Liver (tissue), 9 donors: Measurements from ENCODE around the gene ALDH16A1. TPM values are rescaled to one million over a fixed set of nuclear protein-coding genes. Genes with fewer than 3 reads are reported as not detected.

ENCODE experiments used
- DNase-seq: peaks from one replicate; pipeline ENCODE4 v3.0.0-alpha.2; 2017; ENCODE audit warnings: low spot score
- H3K27ac ChIP-seq, 2 donors: one replicate each; pipeline ENCODE4 v1.7.0; 2013; ENCODE audit warnings: inconsistent platforms in 2 of 2, low read length in 2 of 2, control low read depth in 1 of 2, low read depth in 1 of 2, mild to moderate bottlenecking in 1 of 2
- H3K27me3 ChIP-seq, 4 donors: one replicate each; pipeline versions ENCODE4 v1.6.1 to v1.7.0; 2013; ENCODE audit warnings: low read length in 3 of 4, inconsistent platforms in 1 of 4, mild to moderate bottlenecking in 1 of 4, moderate library complexity in 1 of 4; ENCODE audit not compliant: control insufficient read depth in 4 of 4, insufficient read depth in 4 of 4
- H3K36me3 ChIP-seq, 4 donors: one replicate each; pipeline versions ENCODE4 v1.6.1 to v1.7.0; 2013; ENCODE audit warnings: low read length in 3 of 4, mild to moderate bottlenecking in 3 of 4, low read depth in 1 of 4, moderate library complexity in 1 of 4; ENCODE audit not compliant: control insufficient read depth in 4 of 4, insufficient read depth in 3 of 4
- H3K4me1 ChIP-seq, 4 donors: one replicate each; pipeline versions ENCODE4 v1.6.1 to v1.7.0; 2013; ENCODE audit warnings: low read length in 3 of 4, mild to moderate bottlenecking in 3 of 4, moderate library complexity in 1 of 4; ENCODE audit not compliant: control insufficient read depth in 4 of 4, insufficient read depth in 4 of 4
- H3K4me3 ChIP-seq, 3 donors: one replicate each; pipeline versions ENCODE4 v1.6.1 to v1.7.0; 2013; ENCODE audit warnings: low read length in 3 of 3, control low read depth in 1 of 3, low read depth in 1 of 3, mild to moderate bottlenecking in 1 of 3
- H3K9ac ChIP-seq, 2 donors: one replicate each; pipeline ENCODE4 v1.7.0; 2013; ENCODE audit warnings: low read length in 2 of 2, mild to moderate bottlenecking in 2 of 2, moderate library complexity in 2 of 2, control low read depth in 1 of 2, low read depth in 1 of 2
- H3K9me3 ChIP-seq, 4 donors: one replicate each; pipeline versions ENCODE4 v1.6.1 to v1.7.0; 2013; ENCODE audit warnings: low read length in 3 of 4; ENCODE audit not compliant: control insufficient read depth in 4 of 4
- EGR1 ChIP-seq, 2 donors: IDR thresholded peaks; 2 replicates each; pipeline ENCODE4 v1.6.1; 2016 to 2018; ENCODE audit warnings: antibody characterized with exemption in 2 of 2, low read depth in 2 of 2
- FOXA1 ChIP-seq: IDR thresholded peaks from 2 replicates; pipeline ENCODE4 v1.6.1; 2016; ENCODE audit warnings: antibody characterized with exemption
- FOXA2 ChIP-seq: IDR thresholded peaks from 2 replicates; pipeline ENCODE4 v1.6.1; 2016; ENCODE audit warnings: antibody characterized with exemption
- GABPA ChIP-seq, 2 donors: IDR thresholded peaks in 1 of 2; conservative IDR thresholded peaks in 1 of 2; 2 replicates each; pipeline ENCODE4 v1.6.1; 2016; ENCODE audit warnings: antibody characterized with exemption in 2 of 2, mild to moderate bottlenecking in 1 of 2, moderate library complexity in 1 of 2
- HNF4A ChIP-seq, 2 donors: conservative IDR thresholded peaks; 2 replicates each; pipeline ENCODE4 v1.6.1; 2016; ENCODE audit warnings: antibody characterized with exemption in 2 of 2, mild to moderate bottlenecking in 2 of 2
- HNF4G ChIP-seq: IDR thresholded peaks from 2 replicates; pipeline ENCODE4 v1.6.1; 2016; ENCODE audit warnings: antibody characterized with exemption
- JUND ChIP-seq, 2 donors: IDR thresholded peaks; 2 replicates each; pipeline ENCODE4 v1.6.1; 2016; ENCODE audit warnings: antibody characterized with exemption in 2 of 2
- MAX ChIP-seq: IDR thresholded peaks from 2 replicates; pipeline ENCODE4 v1.6.1; 2016; ENCODE audit warnings: antibody characterized with exemption
- NR2F2 ChIP-seq: IDR thresholded peaks from 2 replicates; pipeline ENCODE4 v1.6.1; 2016; ENCODE audit warnings: antibody characterized with exemption
- RAD21 ChIP-seq, 2 donors: IDR thresholded peaks; 2 replicates each; pipeline ENCODE4 v1.6.1; 2016; ENCODE audit warnings: antibody characterized with exemption in 2 of 2, mild to moderate bottlenecking in 2 of 2
- REST ChIP-seq: IDR thresholded peaks from 2 replicates; pipeline ENCODE4 v1.6.1; 2016; ENCODE audit warnings: antibody characterized with exemption, mild to moderate bottlenecking
- RXRA ChIP-seq, 2 donors: IDR thresholded peaks; 2 replicates each; pipeline ENCODE4 v1.6.1; 2017 to 2018; ENCODE audit warnings: antibody characterized with exemption in 2 of 2, mild to moderate bottlenecking in 1 of 2
- SP1 ChIP-seq: IDR thresholded peaks from 2 replicates; pipeline ENCODE4 v1.6.1; 2018; ENCODE audit warnings: antibody characterized with exemption, mild to moderate bottlenecking
- TAF1 ChIP-seq: conservative IDR thresholded peaks from 2 replicates; pipeline ENCODE4 v1.6.1; 2016; ENCODE audit warnings: antibody characterized with exemption, mild to moderate bottlenecking
- YY1 ChIP-seq: IDR thresholded peaks from 2 replicates; pipeline ENCODE4 v1.6.1; 2016; ENCODE audit warnings: antibody characterized with exemption, mild to moderate bottlenecking
- WGBS: extraction: QIAGEN DNeasy Blood & Tissue Kit; methylation state at CpG from one replicate; pipeline ENCODE4 v1.1.7; 2013; 5-methylcytosine and 5-hydroxymethylcytosine counted together
- polyA plus RNA-seq, 2 donors: library from polyadenylated mRNA; stranded (reverse) in 1 of 2; unstranded in 1 of 2; fragments of 200-250 nt in 1 of 2; fragments of >200 nt in 1 of 2; fragmentation: Nextera tagmentation in 1 of 2; extraction: Ambion mirVana in 1 of 2; gene quantifications; one replicate each; pipeline versions ENCODE4 v1.2.1 to v1.2.3, GENCODE V29; 2013 to 2015
- total RNA-seq, 2 donors: library from RNA; depleted of rRNA; stranded (reverse); fragments of >200 nt; gene quantifications; one replicate each; pipeline ENCODE4 v1.2.3, GENCODE V29; 2014
- TF ChIP-seq, protein P1 (sequence below): IDR thresholded peaks from 2 replicates; pipeline ENCODE4 v1.6.1; 2016; ENCODE audit warnings: antibody characterized with exemption
- TF ChIP-seq, protein P2 (sequence below): fragments of 150-350 bp; IDR thresholded peaks from 2 replicates; pipeline ENCODE4 v1.5.1; 2017; ENCODE audit warnings: improper control_type of control experiment, low read depth, low read length; ENCODE audit not compliant: missing input control
- donor health status: healthy.
- donor health status: healthy.
- donor health status: healthy.
- donor health status: healthy.
- donor health status: healthy.

Gene ALDH16A1
- total and polyA plus RNA-seq, 4 donors: 5.2 to 35.8 (median 21.5) TPM

- H3K9me3 ChIP-seq: no peaks in the 10 kb centered on the region
- H3K36me3 ChIP-seq: peaks cover 0 to 11% (median 7%) of the 10 kb centered on the region in 4 donors
- H3K9ac ChIP-seq: peak overlapping the region in 1 of 2 donors; percentile 48
- H3K27ac ChIP-seq: no peak overlapping the region
- no peaks in the 10 kb centered on the region for H3K27me3 ChIP-seq
- TF ChIP-seq GABPA (IDR thresholded peaks at IDR 0.05 in 1 of 2, conservative IDR thresholded peaks at IDR 0.05 in 1 of 2) (no peak), REST (no peak), YY1 (no peak), NR2F2 (no peak), HNF4G (no peak), EGR1 (IDR thresholded peaks at IDR 0.05; ENCODE audit: low read depth in 2 of 2) (no peak), FOXA1 (no peak), TAF1 (no peak), FOXA2 (no peak)
- TF ChIP-seq, protein P1, sequence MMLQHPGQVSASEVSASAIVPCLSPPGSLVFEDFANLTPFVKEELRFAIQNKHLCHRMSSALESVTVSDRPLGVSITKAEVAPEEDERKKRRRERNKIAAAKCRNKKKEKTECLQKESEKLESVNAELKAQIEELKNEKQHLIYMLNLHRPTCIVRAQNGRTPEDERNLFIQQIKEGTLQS: no peak
- TF ChIP-seq, protein P2, sequence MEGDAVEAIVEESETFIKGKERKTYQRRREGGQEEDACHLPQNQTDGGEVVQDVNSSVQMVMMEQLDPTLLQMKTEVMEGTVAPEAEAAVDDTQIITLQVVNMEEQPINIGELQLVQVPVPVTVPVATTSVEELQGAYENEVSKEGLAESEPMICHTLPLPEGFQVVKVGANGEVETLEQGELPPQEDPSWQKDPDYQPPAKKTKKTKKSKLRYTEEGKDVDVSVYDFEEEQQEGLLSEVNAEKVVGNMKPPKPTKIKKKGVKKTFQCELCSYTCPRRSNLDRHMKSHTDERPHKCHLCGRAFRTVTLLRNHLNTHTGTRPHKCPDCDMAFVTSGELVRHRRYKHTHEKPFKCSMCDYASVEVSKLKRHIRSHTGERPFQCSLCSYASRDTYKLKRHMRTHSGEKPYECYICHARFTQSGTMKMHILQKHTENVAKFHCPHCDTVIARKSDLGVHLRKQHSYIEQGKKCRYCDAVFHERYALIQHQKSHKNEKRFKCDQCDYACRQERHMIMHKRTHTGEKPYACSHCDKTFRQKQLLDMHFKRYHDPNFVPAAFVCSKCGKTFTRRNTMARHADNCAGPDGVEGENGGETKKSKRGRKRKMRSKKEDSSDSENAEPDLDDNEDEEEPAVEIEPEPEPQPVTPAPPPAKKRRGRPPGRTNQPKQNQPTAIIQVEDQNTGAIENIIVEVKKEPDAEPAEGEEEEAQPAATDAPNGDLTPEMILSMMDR: no peak
- 87% methylated on average over 7 of the region's 7 CpGs for WGBS
- no peak for DNase-seq
- no peak overlapping the region for H3K4me3 ChIP-seq
- H3K4me1 ChIP-seq: peaks cover 0 to 22% (median 10%) of the 10 kb centered on the region in 4 donors
Measured at GRCh38 chr19:49450405-49450804, 2.6 kb upstream of the ALDH16A1 start.

GRCh38 chr19:49451430-49452181 lies 1.4 kb upstream of the ALDH16A1 start, which contains the start of gene PIH1D1:
Gene PIH1D1 (minus strand): TSS chr19:49451814. CDS start chr19:49451574, 240 bp downstream.
- H3K9ac ChIP-seq: peak within 1 kb of the TSS; percentile 74 to 79
- peak within 1 kb of the TSS; percentile 90 to 95 for H3K27ac ChIP-seq
- H3K27me3 ChIP-seq: no peaks in the 10 kb centered on the region
- peak; percentile 95 for DNase-seq
- H3K4me1 ChIP-seq: peaks cover 0 to 22% (median 10%) of the 10 kb centered on the region in 4 donors
- no peaks in the 10 kb centered on the region for H3K9me3 ChIP-seq
- peaks cover 0 to 10% (median 4%) of the 10 kb centered on the region in 4 donors for H3K36me3 ChIP-seq
- WGBS: under 1% methylated on average over 42 of the region's 42 CpGs
- peak within 1 kb of the TSS; percentile 77 to 96 (median 88) for H3K4me3 ChIP-seq
- TF ChIP-seq SP1: peak; percentile 78
- peak; percentile 26 to 39 for TF ChIP-seq RXRA (IDR thresholded peaks at IDR 0.05)
- TF ChIP-seq, protein P1: no peak
- TF ChIP-seq HNF4A (conservative IDR thresholded peaks at IDR 0.05): peak; percentile 40 to 55
- peak; percentile 44 for TF ChIP-seq NR2F2
- peak; percentile 65 for TF ChIP-seq YY1
- TF ChIP-seq REST: no peak
- no peak for TF ChIP-seq RAD21 (IDR thresholded peaks at IDR 0.05)
- peak; percentile 74 for TF ChIP-seq TAF1
- TF ChIP-seq JUND (IDR thresholded peaks at IDR 0.05): peak in 1 of 2 donors; percentile 22
- peak; percentile 84 for TF ChIP-seq FOXA1
- TF ChIP-seq GABPA (IDR thresholded peaks at IDR 0.05 in 1 of 2, conservative IDR thresholded peaks at IDR 0.05 in 1 of 2): peak; percentile 98 to 99
- peak; percentile 92 for TF ChIP-seq MAX
- TF ChIP-seq FOXA2: peak; percentile 94
- no peak for TF ChIP-seq HNF4G
- TF ChIP-seq EGR1 (IDR thresholded peaks at IDR 0.05; ENCODE audit: low read depth in 2 of 2): peak; percentile 26 to 45
- TF ChIP-seq, protein P2: peak; percentile 22
